ENCODE measurements around the gene GLI2. TPM values are rescaled to one million over a fixed set of nuclear protein-coding genes. Genes with fewer than 3 reads are reported as not detected.

GLI2 gene
- total RNA-seq, 2 experiments from 2014 or later, result not detected

DNA sequence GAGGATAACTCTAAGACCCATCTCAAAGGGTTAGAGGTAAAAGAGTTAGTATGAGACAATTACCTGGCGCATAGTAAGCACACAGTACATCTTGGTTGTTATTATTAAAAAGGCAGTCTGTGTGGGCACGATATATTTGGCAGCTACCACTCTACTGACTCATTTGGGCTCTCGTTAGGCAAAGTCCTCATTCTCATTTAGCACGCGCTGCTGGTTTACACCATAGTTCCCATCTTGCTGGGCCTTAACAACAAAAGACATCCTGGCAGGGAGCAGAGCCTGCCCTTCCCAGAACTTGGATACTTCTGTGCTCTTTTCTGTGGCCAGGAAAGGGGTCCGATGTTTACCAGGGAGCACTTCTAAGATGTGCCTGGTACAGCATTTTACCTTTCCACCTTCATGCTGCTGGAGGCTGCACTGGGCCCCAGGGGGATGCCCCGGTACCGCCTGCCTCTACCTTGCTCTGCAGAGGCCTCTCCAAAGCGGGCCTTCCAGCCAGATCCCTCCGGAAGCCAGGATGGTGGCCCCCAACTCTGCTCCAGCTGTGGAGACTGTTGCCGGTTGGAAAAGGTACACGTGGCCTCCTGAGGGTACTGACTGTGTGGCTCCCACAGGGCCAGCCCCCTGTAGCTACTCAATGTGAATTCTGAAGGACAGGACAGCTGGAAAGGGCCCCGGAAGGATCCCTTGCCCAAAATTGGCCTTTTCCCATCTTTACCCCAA, 15.0 kb downstream of the GLI2 start:
- Mint-ChIP-seq H3K9me3 (no peaks in the 10 kb centered on the region), H3K4me3 (no peak overlapping the region), H3K36me3 (no peaks in the 10 kb centered on the region), H3K27ac (no peak overlapping the region), H3K4me1 (no peaks in the 10 kb centered on the region), H3K27me3 (no peaks in the 10 kb centered on the region)
- DNase-seq, result no peak

DNA sequence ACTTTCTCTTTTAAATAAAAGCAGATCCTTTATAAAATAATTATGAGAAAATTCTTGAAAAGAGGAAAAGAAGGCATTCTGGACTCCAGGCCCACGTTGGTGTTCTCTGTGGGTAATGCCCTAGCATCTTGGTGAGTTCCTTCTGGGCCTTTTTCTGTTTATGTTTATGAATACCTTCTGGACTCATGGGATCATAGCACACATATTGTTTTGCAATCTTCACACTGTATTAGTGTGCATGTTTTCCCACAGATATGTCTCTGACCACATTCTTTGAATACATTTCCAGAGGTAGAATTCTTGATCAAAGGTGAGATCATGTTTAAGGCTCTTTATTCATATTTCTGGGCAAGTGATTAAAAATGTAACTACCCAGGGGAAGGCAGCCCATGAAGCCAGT, 15.9 kb downstream of the GLI2 start:
- Mint-ChIP-seq H3K4me1 (no peaks in the 10 kb centered on the region), H3K4me3 (no peak overlapping the region), H3K9me3 (no peaks in the 10 kb centered on the region), H3K27ac (no peak overlapping the region), H3K27me3 (no peaks in the 10 kb centered on the region), H3K36me3 (no peaks in the 10 kb centered on the region)
- DNase-seq, result no peak

DNA sequence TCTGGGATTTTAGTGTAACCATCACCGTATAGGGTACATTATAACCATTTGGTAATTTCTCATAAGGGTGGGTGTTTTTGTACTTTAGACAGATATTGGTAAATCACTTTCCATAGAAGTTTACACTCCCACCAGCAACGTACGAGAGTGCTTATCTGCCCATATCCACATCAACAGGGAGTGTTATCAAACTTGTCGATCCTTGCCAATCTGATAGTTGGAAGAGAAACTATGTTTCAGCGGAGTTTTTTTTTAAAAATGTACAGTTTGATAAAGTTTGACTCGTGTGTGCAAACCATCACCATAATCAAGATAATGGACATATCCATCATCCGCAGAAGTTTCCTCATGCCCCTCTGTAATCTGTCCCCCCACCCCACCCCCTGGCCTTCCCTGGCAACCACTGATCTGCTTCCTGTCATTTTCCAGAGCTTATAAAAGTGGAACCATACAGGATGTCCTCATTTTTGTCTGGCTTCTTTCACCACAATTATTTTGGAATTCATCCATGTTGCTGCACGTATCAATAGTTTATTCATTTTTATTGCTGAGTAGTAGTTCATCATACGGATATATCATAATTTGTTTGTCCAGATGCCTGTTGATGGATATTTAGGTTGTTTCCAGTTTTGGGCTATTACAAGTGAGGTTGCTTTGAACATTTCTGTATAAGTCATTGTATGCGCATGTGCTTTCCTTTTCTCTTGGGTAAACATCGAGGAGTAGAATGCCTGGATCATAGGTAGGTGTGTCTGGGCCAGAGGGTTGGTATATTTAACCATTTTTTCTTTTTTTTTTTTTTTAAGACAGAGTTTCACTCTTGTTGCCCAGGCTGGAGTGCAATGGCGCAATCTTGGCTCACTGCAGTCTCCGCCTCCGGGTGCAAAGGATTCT, 18.6 kb downstream of the GLI2 start:
- no peak overlapping the region for H3K27ac Mint-ChIP-seq
- no peak overlapping the region for H3K4me3 Mint-ChIP-seq
- no peaks in the 10 kb centered on the region for H3K36me3 Mint-ChIP-seq
- no peaks in the 10 kb centered on the region for H3K4me1 Mint-ChIP-seq
- no peak for DNase-seq
- H3K9me3 Mint-ChIP-seq, result no peaks in the 10 kb centered on the region
- H3K27me3 Mint-ChIP-seq, result no peaks in the 10 kb centered on the region

DNA sequence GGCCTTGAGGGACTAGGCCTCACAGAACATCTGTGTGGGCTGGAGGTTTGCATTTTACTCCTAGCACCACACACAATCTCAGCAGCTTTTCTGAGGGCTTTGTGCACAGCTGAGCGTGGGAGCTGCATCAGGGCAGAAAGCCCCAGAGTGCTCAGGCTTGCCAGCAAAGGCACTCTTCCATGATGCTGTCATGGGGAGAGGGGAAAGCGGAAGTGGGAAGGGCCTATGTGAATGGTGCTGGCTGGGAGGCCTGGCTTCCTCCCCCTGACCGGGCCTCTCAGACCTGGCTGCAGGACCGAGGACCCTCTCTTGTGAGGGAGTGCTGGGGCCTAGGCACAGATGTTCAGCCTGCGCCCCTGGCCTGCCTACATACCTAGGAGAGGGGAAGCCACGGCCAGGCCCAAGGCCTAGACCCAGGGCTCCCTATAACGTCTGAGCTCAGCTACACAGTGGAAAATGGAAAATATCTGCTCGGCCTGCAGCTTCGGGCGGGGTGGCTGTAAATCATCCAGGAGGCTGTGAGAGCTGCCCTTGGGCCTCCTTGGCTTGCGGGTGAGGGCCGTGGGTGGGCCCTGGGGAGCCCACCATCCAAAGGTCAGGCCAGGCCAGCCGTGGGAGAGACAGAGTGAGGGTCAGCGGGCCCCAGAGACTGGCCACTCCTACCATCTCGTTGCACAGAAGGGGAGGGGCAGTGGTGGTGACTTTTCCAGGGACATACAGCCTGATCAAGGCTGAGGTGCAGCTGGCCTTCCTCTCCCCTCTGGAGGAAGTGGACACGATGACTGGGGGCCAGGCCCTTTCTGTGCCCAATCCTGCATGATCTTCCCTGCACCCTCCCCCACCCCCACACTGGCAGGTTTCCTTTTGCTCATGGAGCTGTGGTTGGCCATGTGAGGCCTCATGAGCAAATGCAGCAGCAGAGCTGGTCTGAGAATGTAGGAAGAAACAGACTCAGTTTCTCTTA, 22.8 kb downstream of the GLI2 start:
- Mint-ChIP-seq H3K9me3 (no peaks in the 10 kb centered on the region), H3K36me3 (no peaks in the 10 kb centered on the region), H3K27ac (no peak overlapping the region), H3K27me3 (no peaks in the 10 kb centered on the region), H3K4me1 (no peaks in the 10 kb centered on the region), H3K4me3 (no peak overlapping the region)
- DNase-seq, result no peak

DNA sequence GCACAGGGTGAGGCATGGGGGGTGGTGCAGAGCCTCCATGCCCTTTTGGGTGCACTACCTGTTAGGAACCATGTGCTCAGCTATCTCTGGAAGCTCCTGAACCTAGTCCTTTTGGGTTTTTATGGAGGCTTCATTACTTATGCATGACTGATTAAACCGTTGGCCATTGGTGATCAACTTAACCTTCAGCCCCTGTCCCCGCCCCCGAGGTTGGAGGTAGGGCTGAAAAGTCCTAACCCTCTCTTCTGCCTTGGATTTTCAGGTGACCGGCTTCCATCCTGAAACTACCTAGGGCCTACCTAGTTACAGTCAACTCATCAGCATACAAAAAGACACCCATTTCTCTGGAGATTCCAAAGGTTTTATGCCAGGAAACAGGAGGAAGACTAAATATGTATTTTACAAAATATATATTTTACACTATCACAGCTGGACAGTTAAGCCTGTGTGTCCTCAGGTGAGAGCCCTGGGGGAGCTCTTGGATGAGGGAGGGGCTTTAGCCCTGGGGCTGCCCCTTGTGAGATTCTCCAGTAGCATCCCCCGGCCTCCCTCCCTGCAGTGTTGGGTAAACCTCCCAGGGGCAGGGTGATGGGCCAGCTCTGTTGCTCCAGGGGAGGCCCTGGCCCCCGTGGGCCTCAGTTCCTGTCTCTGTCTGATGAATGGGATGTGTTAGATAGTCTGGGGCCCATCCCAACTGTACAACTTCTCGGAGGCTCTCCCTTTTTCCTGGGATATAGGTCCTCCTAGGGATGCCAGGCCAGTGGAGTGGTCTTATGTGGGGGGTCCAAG, 24.1 kb downstream of the GLI2 start:
- Mint-ChIP-seq H3K4me3 (no peak overlapping the region), H3K27ac (no peak overlapping the region), H3K4me1 (no peaks in the 10 kb centered on the region), H3K36me3 (no peaks in the 10 kb centered on the region), H3K9me3 (no peaks in the 10 kb centered on the region), H3K27me3 (no peaks in the 10 kb centered on the region)
- no peak for DNase-seq

DNA sequence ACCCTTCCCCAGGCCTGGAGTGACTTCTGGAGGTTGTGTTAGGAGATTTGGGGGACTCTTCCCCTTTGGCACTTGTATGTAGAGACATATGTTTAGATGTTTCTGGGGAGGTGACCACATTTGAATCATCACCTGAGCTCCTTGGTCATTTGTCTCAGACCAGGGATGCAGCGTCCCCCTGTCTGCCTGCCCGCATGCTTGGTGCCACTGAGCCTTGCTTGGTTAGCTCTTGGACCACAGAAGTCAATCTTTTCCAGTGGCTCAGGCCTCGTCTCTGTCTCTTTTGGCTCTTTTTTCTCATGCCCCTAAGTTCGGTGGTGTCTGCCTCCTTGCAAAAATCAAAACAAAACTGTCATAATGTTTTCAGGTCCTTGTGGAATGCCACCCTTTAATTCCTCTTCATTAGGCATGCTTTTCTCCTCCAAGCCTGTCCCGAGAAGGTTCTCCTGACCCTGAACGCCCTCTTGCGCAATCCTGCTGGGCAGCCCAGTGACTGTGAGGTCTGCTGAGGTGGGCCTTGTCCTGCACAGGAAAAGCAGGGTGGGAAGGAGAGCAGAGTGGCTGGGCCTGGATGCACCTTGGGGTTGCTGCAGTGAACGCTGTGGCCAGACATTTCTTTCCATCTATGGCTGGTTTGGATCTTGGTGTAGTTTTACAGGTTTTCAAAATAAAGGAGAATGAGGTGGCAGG, 24.9 kb downstream of the GLI2 start:
- Mint-ChIP-seq H3K36me3 (no peaks in the 10 kb centered on the region), H3K27me3 (no peaks in the 10 kb centered on the region), H3K4me1 (no peaks in the 10 kb centered on the region), H3K9me3 (no peaks in the 10 kb centered on the region), H3K27ac (no peak overlapping the region), H3K4me3 (no peak overlapping the region)
- no peak for DNase-seq

DNA sequence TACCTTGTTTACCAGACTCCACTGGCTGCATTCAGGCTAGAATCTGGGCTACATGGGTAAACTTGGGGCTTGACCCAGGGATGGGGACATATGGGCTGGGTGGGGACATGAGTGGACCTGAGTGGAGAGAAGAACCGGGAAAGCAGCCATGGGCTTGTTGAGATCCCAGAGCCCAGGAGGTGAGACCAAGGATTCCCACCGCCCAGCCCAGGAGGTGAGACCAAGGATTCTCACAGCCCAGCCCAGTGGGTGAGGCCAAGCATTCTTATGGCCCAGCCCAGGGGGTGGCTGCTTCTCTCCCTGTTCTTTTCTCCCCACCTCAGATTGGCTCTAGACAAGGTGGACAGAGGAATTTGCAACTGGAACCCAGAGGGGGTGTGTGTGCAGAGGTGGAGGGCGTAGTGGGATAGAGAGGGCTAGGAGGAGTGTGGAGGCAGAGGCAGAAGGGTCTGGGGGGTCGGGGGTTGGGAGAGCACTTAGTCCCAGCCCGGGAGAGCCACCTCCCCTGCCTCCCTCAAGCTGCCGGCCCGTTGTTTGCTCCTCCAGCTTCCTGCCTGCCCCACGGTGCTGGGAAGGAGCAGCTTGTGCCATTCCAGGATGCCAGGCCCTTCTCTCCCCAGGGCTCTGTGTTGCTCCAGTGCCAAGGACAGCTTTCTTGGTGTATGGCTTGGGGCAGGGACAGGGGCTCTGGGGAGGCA, 25.6 kb downstream of the GLI2 start:
- no peaks in the 10 kb centered on the region for H3K36me3 Mint-ChIP-seq
- no peak for DNase-seq
- H3K9me3 Mint-ChIP-seq, result no peaks in the 10 kb centered on the region
- H3K4me1 Mint-ChIP-seq, result no peaks in the 10 kb centered on the region
- H3K4me3 Mint-ChIP-seq, result no peak overlapping the region
- H3K27me3 Mint-ChIP-seq, result no peaks in the 10 kb centered on the region
- H3K27ac Mint-ChIP-seq, result no peak overlapping the region

DNA sequence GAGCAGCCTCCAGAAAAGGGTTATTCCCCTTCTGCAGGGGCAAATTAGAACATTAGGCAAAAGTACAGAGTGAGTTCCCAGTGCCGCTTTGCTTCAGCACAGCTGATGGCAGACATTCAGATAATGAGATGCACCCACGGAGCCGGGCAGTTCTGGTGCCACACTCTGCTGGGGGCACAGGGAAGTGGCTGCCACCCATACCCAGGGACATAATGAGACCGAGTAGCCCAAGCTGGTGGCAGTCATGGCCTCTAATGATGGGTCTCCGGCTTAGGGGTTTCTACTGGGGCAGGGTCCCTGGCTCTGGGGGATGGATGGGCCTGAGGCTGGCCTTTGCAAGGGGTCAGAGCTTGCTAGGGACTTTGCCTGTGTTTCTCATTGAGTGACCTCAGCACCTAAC, 26.2 kb downstream of the GLI2 start:
- H3K27me3 Mint-ChIP-seq, result no peaks in the 10 kb centered on the region
- DNase-seq, result no peak
- no peaks in the 10 kb centered on the region for H3K4me1 Mint-ChIP-seq
- no peaks in the 10 kb centered on the region for H3K9me3 Mint-ChIP-seq
- no peaks in the 10 kb centered on the region for H3K36me3 Mint-ChIP-seq
- no peak overlapping the region for H3K4me3 Mint-ChIP-seq
- H3K27ac Mint-ChIP-seq, result no peak overlapping the region

DNA sequence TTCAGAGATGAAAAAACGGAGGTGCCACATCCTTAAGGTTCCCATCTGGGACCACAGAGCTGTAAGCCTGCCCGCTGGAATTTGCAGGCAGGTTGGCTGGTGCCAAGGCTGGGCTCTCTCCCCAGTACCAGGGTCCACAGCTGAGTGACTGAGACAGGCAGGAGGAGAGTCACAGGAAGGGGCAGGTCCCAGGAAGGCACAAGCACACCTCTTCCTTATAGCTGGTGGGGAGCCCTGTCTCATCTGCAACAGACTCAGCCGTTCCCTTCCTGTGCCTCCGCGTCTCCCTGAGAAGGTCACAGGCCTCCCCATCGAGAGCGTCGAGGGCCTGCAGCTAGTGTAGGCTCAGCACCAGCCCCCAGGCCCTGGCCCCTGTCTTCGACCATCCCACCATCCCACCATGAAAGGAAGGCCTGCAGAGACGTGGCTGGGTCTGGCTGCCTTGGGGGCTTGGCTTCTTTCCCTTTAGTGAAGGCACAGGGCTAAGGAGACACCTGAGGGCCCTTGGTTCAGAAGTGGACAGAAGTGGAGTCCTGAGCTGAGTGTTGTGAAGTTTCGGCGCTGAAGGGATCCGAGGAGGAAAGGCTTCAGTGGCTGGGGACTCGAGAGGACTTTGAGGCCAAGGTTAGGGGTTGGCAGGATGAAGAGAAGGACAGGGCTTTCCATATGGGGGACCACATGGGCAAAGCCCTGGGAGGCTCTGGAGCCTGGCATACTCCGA, 26.8 kb downstream of the GLI2 start:
- no peak for DNase-seq
- Mint-ChIP-seq H3K9me3 (no peaks in the 10 kb centered on the region), H3K4me1 (no peaks in the 10 kb centered on the region), H3K27me3 (no peaks in the 10 kb centered on the region), H3K36me3 (no peaks in the 10 kb centered on the region), H3K4me3 (no peak overlapping the region), H3K27ac (no peak overlapping the region)

DNA sequence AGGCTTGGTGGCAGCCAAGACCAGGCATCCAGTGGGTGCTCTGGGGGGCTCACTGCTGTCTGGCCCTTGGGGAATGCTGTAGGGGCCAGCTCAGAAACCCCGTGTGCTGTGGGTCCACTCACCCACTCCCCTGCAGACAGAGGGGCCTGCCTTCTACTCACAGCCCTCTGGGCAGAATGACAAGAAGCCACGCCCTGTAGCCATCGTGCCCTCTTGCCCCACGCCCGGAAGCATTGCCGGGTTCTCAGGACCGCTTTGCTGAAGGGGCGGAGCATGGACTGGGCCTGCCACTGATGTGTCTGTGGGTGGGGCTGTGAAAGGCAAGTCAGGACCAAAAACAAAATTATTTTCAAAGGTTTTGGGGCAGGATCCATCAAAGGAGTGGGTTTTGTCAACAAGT, 27.8 kb downstream of the GLI2 start:
- no peak overlapping the region for H3K4me3 Mint-ChIP-seq
- no peak for DNase-seq
- no peak overlapping the region for H3K27ac Mint-ChIP-seq
- no peaks in the 10 kb centered on the region for H3K9me3 Mint-ChIP-seq
- H3K36me3 Mint-ChIP-seq, result no peaks in the 10 kb centered on the region
- no peaks in the 10 kb centered on the region for H3K27me3 Mint-ChIP-seq
- no peaks in the 10 kb centered on the region for H3K4me1 Mint-ChIP-seq

DNA sequence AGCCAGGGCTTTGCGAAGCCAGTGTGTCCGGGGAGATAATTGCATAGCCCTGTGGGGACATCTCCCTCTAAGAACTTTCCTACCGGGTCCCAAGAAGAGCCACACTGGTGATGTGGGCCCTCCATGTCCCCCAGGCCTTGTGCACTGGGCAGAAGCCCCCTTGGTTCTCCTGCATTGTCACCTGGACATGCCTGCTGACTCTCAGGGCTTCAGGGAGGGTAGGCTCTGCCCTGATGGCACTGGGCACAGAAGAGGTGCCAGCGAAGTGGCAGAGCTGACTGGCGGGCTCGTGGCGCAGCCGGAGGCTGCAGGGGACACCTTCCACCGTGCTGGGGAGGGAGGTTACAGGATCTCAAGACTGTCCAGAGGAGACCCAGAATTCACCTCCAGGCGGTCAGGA, 28.3 kb downstream of the GLI2 start:
- Mint-ChIP-seq H3K4me1 (no peaks in the 10 kb centered on the region), H3K36me3 (no peaks in the 10 kb centered on the region), H3K27ac (no peak overlapping the region), H3K9me3 (no peaks in the 10 kb centered on the region), H3K27me3 (no peaks in the 10 kb centered on the region), H3K4me3 (no peak overlapping the region)
- no peak for DNase-seq

DNA sequence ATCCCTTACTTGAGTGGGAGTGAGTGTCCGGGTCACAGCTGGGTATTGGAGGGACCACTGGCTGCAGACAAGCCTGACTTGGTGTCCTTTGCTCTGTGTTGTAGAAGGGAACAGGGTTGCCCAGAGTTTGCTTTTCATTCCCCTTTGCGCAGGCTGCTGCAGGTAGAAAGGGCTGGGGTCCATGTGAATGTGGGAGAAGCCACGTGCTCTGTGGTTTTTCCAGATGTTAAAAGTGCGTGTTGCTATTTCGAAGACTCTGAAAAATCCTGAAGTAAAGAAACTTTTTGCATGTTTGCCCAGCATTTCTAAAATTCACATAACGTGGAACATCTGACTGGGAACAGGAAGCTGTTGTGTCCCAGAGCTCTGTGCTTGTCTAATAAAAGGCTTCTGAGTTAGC, 28.8 kb downstream of the GLI2 start:
- no peaks in the 10 kb centered on the region for H3K36me3 Mint-ChIP-seq
- no peaks in the 10 kb centered on the region for H3K4me1 Mint-ChIP-seq
- no peak for DNase-seq
- H3K27ac Mint-ChIP-seq, result no peak overlapping the region
- no peak overlapping the region for H3K4me3 Mint-ChIP-seq
- H3K27me3 Mint-ChIP-seq, result no peaks in the 10 kb centered on the region
- no peaks in the 10 kb centered on the region for H3K9me3 Mint-ChIP-seq
